OCI-LY3 (cell line): ENCODE measurements around the gene GALNT10.

Experiments
- CTCF ChIP-seq: fragments of 200-600, 300-600 bp; sonication (generic); IDR thresholded peaks from 2 replicates; pipeline ENCODE4 v1.5.1; 2014; ENCODE audit warnings: antibody characterized with exemption, low read length, low read depth
- EZH2phosphoT487 ChIP-seq: fragments of 200-600 bp; shearing (Covaris generic); IDR thresholded peaks from 2 replicates; pipeline ENCODE4 v1.6.1; 2018; ENCODE audit warnings: antibody characterized with exemption, mixed run types, low read depth

DNA sequence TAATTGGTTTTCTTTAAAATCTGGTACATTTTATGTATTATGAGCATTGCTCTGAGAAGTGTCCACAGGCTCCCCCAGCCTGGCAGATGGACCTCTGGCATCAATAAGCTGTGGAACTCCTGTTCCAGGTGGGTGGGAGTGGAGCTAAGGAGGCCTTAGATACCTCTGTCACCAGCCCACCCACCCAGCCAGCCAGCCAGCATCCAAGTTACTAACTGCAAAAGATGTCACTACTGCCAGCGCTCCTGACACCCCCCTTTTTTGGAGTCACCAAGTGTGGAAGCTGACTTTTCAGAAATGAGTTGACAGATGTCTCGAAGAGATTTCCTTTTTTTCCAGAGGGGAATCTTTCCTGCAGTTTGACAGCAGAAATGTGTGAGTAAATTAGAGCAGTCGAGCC is 111.2 kb downstream of the GALNT10 start:
- TF ChIP-seq CTCF (no peak), EZH2phosphoT487 (no peak)
